ENCODE data around the gene ZNF19. TPM values are rescaled to one million over a fixed set of nuclear protein-coding genes. Genes with fewer than 3 reads are reported as not detected.

ZNF19 gene
- total and polyA plus RNA-seq, 4 donors = 0.73 to 2.7 (median 1.9) TPM

- Histone ChIP-seq H3K27ac (ENCODE audit: low read depth in 1 of 2, low read length in 2 of 2) (no peak overlapping the region), H3K9ac (ENCODE audit: low read depth in 1 of 2, low read length in 2 of 2) (no peak overlapping the region), H3K9me3 (ENCODE audit: control insufficient read depth in 4 of 4, low read length in 3 of 4) (no peaks in the 10 kb centered on the region), H3K4me3 (ENCODE audit: low read depth in 1 of 3, low read length in 3 of 3) (no peak overlapping the region), H3K27me3 (ENCODE audit: control insufficient read depth in 4 of 4, insufficient read depth in 4 of 4, low read length in 3 of 4) (no peaks in the 10 kb centered on the region), H3K36me3 (ENCODE audit: control insufficient read depth in 4 of 4, insufficient read depth in 3 of 4, low read depth in 1 of 4, low read length in 3 of 4) (no peaks in the 10 kb centered on the region), H3K4me1 (ENCODE audit: control insufficient read depth in 4 of 4, insufficient read depth in 4 of 4, low read length in 3 of 4) (no peaks in the 10 kb centered on the region)
- DNase-seq (ENCODE audit: low spot score) = no peak
- TF ChIP-seq FOXA1 (IDR thresholded peaks at IDR 0.05) (no peak), SP1 (IDR thresholded peaks at IDR 0.05) (no peak), NR2F2 (IDR thresholded peaks at IDR 0.05) (no peak), ZBTB33 (IDR thresholded peaks at IDR 0.05) (no peak), JUND (IDR thresholded peaks at IDR 0.05) (no peak), FOXA2 (IDR thresholded peaks at IDR 0.05) (no peak), CTCF (IDR thresholded peaks at IDR 0.05; ENCODE audit: low read depth, low read length, missing input control) (no peak), RXRA (IDR thresholded peaks at IDR 0.05) (no peak), YY1 (IDR thresholded peaks at IDR 0.05) (no peak), HNF4G (IDR thresholded peaks at IDR 0.05) (no peak), MAX (IDR thresholded peaks at IDR 0.05) (no peak), ATF3 (IDR thresholded peaks at IDR 0.05) (no peak)
- WGBS = 72% methylated on average over 3 of the region's 3 CpGs
Measured at GRCh38 chr16:71493213-71493612, 4.1 kb upstream of the ZNF19 start.

- Histone ChIP-seq H3K4me1 (ENCODE audit: control insufficient read depth in 4 of 4, insufficient read depth in 4 of 4, low read length in 3 of 4) (no peaks in the 10 kb centered on the region), H3K9me3 (ENCODE audit: control insufficient read depth in 4 of 4, low read length in 3 of 4) (no peaks in the 10 kb centered on the region), H3K27ac (ENCODE audit: low read depth in 1 of 2, low read length in 2 of 2) (no peak overlapping the region), H3K9ac (ENCODE audit: low read depth in 1 of 2, low read length in 2 of 2) (no peak overlapping the region), H3K27me3 (ENCODE audit: control insufficient read depth in 4 of 4, insufficient read depth in 4 of 4, low read length in 3 of 4) (no peaks in the 10 kb centered on the region), H3K4me3 (ENCODE audit: low read depth in 1 of 3, low read length in 3 of 3) (no peak overlapping the region), H3K36me3 (ENCODE audit: control insufficient read depth in 4 of 4, insufficient read depth in 3 of 4, low read depth in 1 of 4, low read length in 3 of 4) (no peaks in the 10 kb centered on the region)
- TF ChIP-seq ZBTB33 (IDR thresholded peaks at IDR 0.05) (no peak), RXRA (IDR thresholded peaks at IDR 0.05) (no peak), HNF4G (IDR thresholded peaks at IDR 0.05) (no peak), REST (IDR thresholded peaks at IDR 0.05) (no peak), RAD21 (IDR thresholded peaks at IDR 0.05) (no peak), FOXA1 (IDR thresholded peaks at IDR 0.05) (no peak), CTCF (IDR thresholded peaks at IDR 0.05; ENCODE audit: low read depth, low read length, missing input control) (no peak), ATF3 (IDR thresholded peaks at IDR 0.05) (no peak), JUND (IDR thresholded peaks at IDR 0.05) (no peak)
- 78% methylated on average over 2 of the region's 2 CpGs for WGBS
- no peak for DNase-seq (ENCODE audit: low spot score)
Measured at GRCh38 chr16:71492786-71493185, 3.7 kb upstream of the ZNF19 start.

Data from liver (tissue), 9 donors.